HG03108 (cell line): Measurements from ENCODE around the gene CPVL.

Experiments
- ATAC-seq: cut with Tn5 transposase; IDR thresholded peaks from one replicate; pipeline ENCODE4 v1.9.1; 2021; ENCODE audit warnings: moderate library complexity; ENCODE audit not compliant: unreplicated experiment

Gene CPVL

GRCh38 chr7:29053105-29053872 is 93.0 kb downstream of the CPVL start:
- no peak for ATAC-seq

- no peak for ATAC-seq
Observed at GRCh38 chr7:29046978-29047377, 99.4 kb downstream of the CPVL start.

GRCh38 chr7:29045258-29046086 is 100.9 kb downstream of the CPVL start:
- ATAC-seq: no peak

GRCh38 chr7:29044554-29044953 is 101.8 kb downstream of the CPVL start:
- no peak for ATAC-seq

- ATAC-seq: no peak
Observed at GRCh38 chr7:29043576-29043975, 102.8 kb downstream of the CPVL start.

GRCh38 chr7:29042824-29043231 is 103.5 kb downstream of the CPVL start:
- ATAC-seq: no peak

- ATAC-seq: no peak
Observed at GRCh38 chr7:29041991-29042390, 104.3 kb downstream of the CPVL start.

- ATAC-seq: no peak
Observed at GRCh38 chr7:29040579-29040925, 105.8 kb downstream of the CPVL start.

- ATAC-seq: no peak
Observed at GRCh38 chr7:29039821-29040578, 106.3 kb downstream of the CPVL start.

GRCh38 chr7:29038463-29038862 is 107.9 kb downstream of the CPVL start:
- ATAC-seq: no peak

GRCh38 chr7:29035044-29035740 is 111.1 kb downstream of the CPVL start:
- no peak for ATAC-seq

GRCh38 chr7:29033584-29033983 is 112.8 kb downstream of the CPVL start:
- ATAC-seq: no peak

GRCh38 chr7:29032146-29032545 is 114.2 kb downstream of the CPVL start:
- no peak for ATAC-seq

- ATAC-seq: no peak
Observed at GRCh38 chr7:29030781-29031275, 115.5 kb downstream of the CPVL start.

GRCh38 chr7:29022291-29022988 is 123.9 kb downstream of the CPVL start:
- no peak for ATAC-seq

- ATAC-seq: no peak
Observed at GRCh38 chr7:29019896-29020295, 126.4 kb downstream of the CPVL start.

GRCh38 chr7:29019387-29019786 is 127.0 kb downstream of the CPVL start:
- no peak for ATAC-seq

GRCh38 chr7:29017713-29018112 is 128.6 kb downstream of the CPVL start:
- no peak for ATAC-seq

- no peak for ATAC-seq
Observed at GRCh38 chr7:29014725-29015124, 131.6 kb downstream of the CPVL start.

- no peak for ATAC-seq
Observed at GRCh38 chr7:29013931-29014330, 132.4 kb downstream of the CPVL start.
